Measurements from ENCODE around the gene RAB37. TPM values are rescaled to one million over a fixed set of nuclear protein-coding genes. Genes with fewer than 3 reads are reported as not detected.

The RAB37 gene
- total RNA-seq, 4 donors from 2014 or later = 0.24 to 3.7 (median 0.43) TPM

- in situ Hi-C loops (cut with MboI; ENCODE audit: low sequenced_read_pairs in 4 of 4) = loop anchor here in 3 of 4 donors (5.0 to 10.0 kb wide), 2 partner anchors 125 to 132 kb away; partner anchors contain the start of gene FDXR (in 1 of the 3)
- peaks cover 4 to 17% of the 10 kb centered on the region in 2 donors for H3K4me1 ChIP-seq
- ATAC-seq (no peak), DNase-seq (no peak)
- TF ChIP-seq POLR2A (IDR thresholded peaks at IDR 0.05) (no peak), CTCF (IDR thresholded peaks at IDR 0.05 in 4 of 5, conservative IDR thresholded peaks at IDR 0.05 in 1 of 5) (no peak)
- H3K4me3 ChIP-seq = no peak overlapping the region
- intact Hi-C loops (cut with DNase I; ENCODE audit: low total_unique reads) = loop anchor here (10.0 kb wide), 1 partner anchor 215 kb away; no protein-coding TSS in a partner anchor
- no peaks in the 10 kb centered on the region for H3K9me3 ChIP-seq
- no peaks in the 10 kb centered on the region for H3K36me3 ChIP-seq
- H3K27ac ChIP-seq = no peak overlapping the region
- peaks cover 49 to 66% (median 52%) of the 10 kb centered on the region in 3 donors for H3K27me3 ChIP-seq
These were observed 3.1 kb downstream of the RAB37 start for GRCh38 chr17:74740173-74740572.

GRCh38 chr17:74740641-74741387 is 3.8 kb downstream of the RAB37 start:
- Histone ChIP-seq H3K27me3 (peaks cover 44 to 60% (median 46%) of the 10 kb centered on the region in 3 donors), H3K36me3 (no peaks in the 10 kb centered on the region), H3K27ac (no peak overlapping the region), H3K4me1 (peaks cover 4 to 17% of the 10 kb centered on the region in 2 donors), H3K4me3 (no peak overlapping the region), H3K9me3 (no peaks in the 10 kb centered on the region)
- DNase-seq (no peak), ATAC-seq (no peak)
- TF ChIP-seq CTCF (IDR thresholded peaks at IDR 0.05 in 4 of 5, conservative IDR thresholded peaks at IDR 0.05 in 1 of 5) (no peak), POLR2A (IDR thresholded peaks at IDR 0.05) (no peak)
- intact Hi-C loops (cut with DNase I; ENCODE audit: low total_unique reads) = loop anchor here (10.0 kb wide), 1 partner anchor 214 kb away; no protein-coding TSS in a partner anchor
- in situ Hi-C loops (cut with MboI; ENCODE audit: low sequenced_read_pairs in 4 of 4) = loop anchor here in 3 of 4 donors (5.0 to 10.0 kb wide), 2 partner anchors 124 to 131 kb away; partner anchors contain the start of gene FDXR (in 1 of the 3)

GRCh38 chr17:74742153-74742515 is 5.1 kb downstream of the RAB37 start:
- Histone ChIP-seq H3K4me1 (peaks cover 4 to 12% of the 10 kb centered on the region in 2 donors), H3K4me3 (no peak overlapping the region), H3K27ac (no peak overlapping the region), H3K27me3 (peaks cover 32 to 47% (median 35%) of the 10 kb centered on the region in 3 donors), H3K36me3 (no peaks in the 10 kb centered on the region), H3K9me3 (no peaks in the 10 kb centered on the region)
- DNase-seq = no peak
- intact Hi-C loops (cut with DNase I; ENCODE audit: low total_unique reads) (loop anchor here (10.0 kb wide), 1 partner anchor 213 kb away; no protein-coding TSS in a partner anchor), in situ Hi-C loops (cut with MboI; ENCODE audit: low sequenced_read_pairs in 4 of 4) (loop anchor here in 3 of 4 donors (5.0 to 10.0 kb wide), 2 partner anchors 123 to 130 kb away; partner anchors contain the start of gene FDXR (in 1 of the 3))
- no peak for ATAC-seq
- no peak for TF ChIP-seq POLR2A (IDR thresholded peaks at IDR 0.05)
- no peak for TF ChIP-seq CTCF (IDR thresholded peaks at IDR 0.05 in 4 of 5, conservative IDR thresholded peaks at IDR 0.05 in 1 of 5)

GRCh38 chr17:74742978-74743545 is 6.0 kb downstream of the RAB37 start:
- Histone ChIP-seq H3K4me1 (peaks cover 9 to 11% of the 10 kb centered on the region in 2 donors), H3K9me3 (no peaks in the 10 kb centered on the region), H3K27ac (no peak overlapping the region), H3K4me3 (no peak overlapping the region), H3K36me3 (no peaks in the 10 kb centered on the region), H3K27me3 (peaks cover 23 to 37% (median 25%) of the 10 kb centered on the region in 3 donors)
- intact Hi-C loops (cut with DNase I; ENCODE audit: low total_unique reads) (loop anchor here (10.0 kb wide), 1 partner anchor 212 kb away; no protein-coding TSS in a partner anchor), in situ Hi-C loops (cut with MboI; ENCODE audit: low sequenced_read_pairs in 4 of 4) (loop anchor here in 3 of 4 donors (5.0 to 10.0 kb wide), 2 partner anchors 122 to 129 kb away; partner anchors contain the start of gene FDXR (in 1 of the 3))
- TF ChIP-seq POLR2A (IDR thresholded peaks at IDR 0.05) = no peak
- no peak for TF ChIP-seq CTCF (IDR thresholded peaks at IDR 0.05 in 4 of 5, conservative IDR thresholded peaks at IDR 0.05 in 1 of 5)
- ATAC-seq (no peak), DNase-seq (no peak)

All from gastrocnemius medialis (tissue), 4 donors.